PFSK-1 (cell line): ENCODE measurements around the gene MEPE.

Experiments used
- FOXP2 ChIP-seq: optimal IDR thresholded peaks from 2 replicates; pipeline ENCODE3; 2011; ENCODE audit warnings: borderline replicate concordance, control low read depth, inconsistent platforms; ENCODE audit not compliant: insufficient read depth; ENCODE audit errors: extremely low read length, extremely low read depth
- POLR2AphosphoS5 ChIP-seq: IDR thresholded peaks from 2 replicates; pipeline ENCODE4 v1.6.1; 2012; ENCODE audit warnings: low read depth, mild to moderate bottlenecking, control low read depth, low read length, moderate library complexity
- REST ChIP-seq, 2 experiments: IDR thresholded peaks; 2 replicates each; pipeline versions ENCODE4 v1.6.1 to v1.8.0; 2011 to 2012; ENCODE audit warnings: low read depth in 2 of 2, low read length in 2 of 2, control low read depth in 1 of 2, inconsistent platforms in 1 of 2, mild to moderate bottlenecking in 1 of 2, moderate library complexity in 1 of 2; ENCODE audit not compliant: insufficient read depth in 1 of 2
- SIN3A ChIP-seq: IDR thresholded peaks from 2 replicates; pipeline ENCODE4 v1.6.1; 2012; ENCODE audit warnings: mild to moderate bottlenecking, low read length, moderate library complexity, borderline replicate concordance; ENCODE audit not compliant: insufficient read depth
- TAF1 ChIP-seq: IDR thresholded peaks from 2 replicates; pipeline ENCODE4 v1.6.1; 2012; ENCODE audit warnings: low read length, control low read depth, borderline replicate concordance; ENCODE audit not compliant: insufficient read depth

Gene MEPE

GRCh38 chr4:87882861-87883260 is 50.1 kb downstream of the MEPE start:
- TF ChIP-seq TAF1 (no peak), POLR2AphosphoS5 (no peak), FOXP2 (no peak)

DNA sequence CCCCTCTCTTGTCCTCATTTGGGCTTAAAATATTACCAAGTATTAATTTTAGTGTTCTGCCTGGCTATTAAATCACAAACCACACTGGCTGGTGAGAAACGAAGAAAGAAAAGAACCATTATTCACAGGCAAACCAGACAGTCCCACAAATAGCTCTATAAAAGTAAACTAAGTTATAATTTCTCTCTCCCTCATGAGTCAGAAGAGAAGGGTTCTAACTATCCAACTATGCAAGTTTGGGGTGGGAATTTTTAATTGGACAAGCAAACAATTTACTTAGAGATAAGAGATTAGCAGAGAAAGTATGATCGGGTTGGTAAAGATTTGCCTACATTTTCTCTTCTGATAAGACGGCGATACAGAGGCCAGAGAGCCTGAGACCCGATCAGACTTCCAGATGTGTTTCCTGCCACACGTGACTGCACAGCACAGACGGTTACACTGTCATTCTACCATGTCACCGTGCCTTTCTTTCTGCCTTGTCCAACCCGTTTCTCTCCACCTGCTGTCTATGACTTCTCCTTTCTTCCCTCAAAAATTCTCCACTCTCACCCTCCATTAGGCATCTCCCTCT is 52.3 kb downstream of the MEPE start:
- no peak for TF ChIP-seq POLR2AphosphoS5
- TF ChIP-seq TAF1, result no peak
- TF ChIP-seq REST (IDR thresholded peaks at IDR 0.05; ENCODE audit: insufficient read depth in 1 of 2, low read depth in 2 of 2, low read length in 2 of 2), result no peak
- TF ChIP-seq SIN3A, result no peak
- TF ChIP-seq FOXP2, result no peak

DNA sequence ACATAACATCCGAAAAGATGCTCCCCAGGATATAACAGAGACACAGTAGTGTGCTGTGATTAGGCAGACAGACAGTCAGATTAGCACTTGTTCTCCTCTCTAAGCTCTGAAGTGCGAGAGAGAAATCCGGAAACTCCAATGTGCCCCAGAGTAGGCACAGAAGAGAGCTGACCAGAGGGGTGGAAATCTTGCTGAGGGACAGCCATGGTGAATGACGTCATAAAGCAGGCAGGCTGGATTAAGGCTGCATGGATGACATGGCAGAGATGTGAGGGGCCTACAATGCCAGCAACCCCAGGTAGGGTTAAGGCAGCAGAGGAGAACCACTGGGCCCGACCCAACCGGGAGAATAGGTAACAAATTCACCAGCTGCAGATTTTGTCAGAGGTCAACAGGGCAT is 53.3 kb downstream of the MEPE start:
- TF ChIP-seq FOXP2, result no peak
- TF ChIP-seq SIN3A, result no peak
- 0 out of 4 replicates have a peak, but pooled peaks of 1 of the 2 experiments have one; percentile 30 for TF ChIP-seq REST (IDR thresholded peaks at IDR 0.05; ENCODE audit: insufficient read depth in 1 of 2, low read depth in 2 of 2, low read length in 2 of 2)
- TF ChIP-seq POLR2AphosphoS5, result no peak
- TF ChIP-seq TAF1, result no peak

DNA sequence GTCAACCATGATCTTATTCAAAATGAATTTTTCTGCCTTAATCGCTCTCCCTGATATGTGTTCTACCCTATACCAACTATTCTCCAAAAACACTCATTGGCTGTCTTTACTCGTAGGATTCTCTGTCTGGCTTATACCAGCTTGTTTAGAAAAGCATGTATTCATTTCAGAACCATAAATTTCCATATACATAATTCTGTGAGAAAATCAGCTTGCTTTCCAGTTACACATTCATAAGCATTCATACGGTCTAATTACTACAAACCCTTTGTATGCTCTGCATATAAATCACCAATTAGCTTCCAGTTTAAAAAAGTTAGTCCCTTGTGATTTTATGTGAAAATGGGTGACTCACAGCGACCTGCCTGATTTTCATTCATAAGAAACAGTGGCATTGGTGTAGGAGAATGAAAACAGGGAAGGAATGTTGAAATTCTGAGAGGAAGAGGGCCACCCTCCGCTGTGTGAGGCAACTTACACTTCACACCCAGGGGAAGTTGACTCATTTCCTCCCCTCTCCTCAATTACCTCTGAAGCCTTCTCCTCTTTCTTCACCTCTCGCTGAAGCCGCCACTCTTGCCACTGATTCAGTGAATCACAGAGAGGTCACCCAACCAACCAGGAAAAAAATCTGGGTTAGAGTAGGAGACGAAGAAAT is 63.3 kb downstream of the MEPE start:
- TF ChIP-seq SIN3A (peak; percentile 95; the same call in 1 of the 2 replicates), REST (IDR thresholded peaks at IDR 0.05; ENCODE audit: insufficient read depth in 1 of 2, low read depth in 2 of 2, low read length in 2 of 2) (peak in 1 of 2 experiments; percentile 69; a peak in 1 of 4 replicates), TAF1 (peak; percentile 21; the same call in 1 of the 2 replicates), FOXP2 (peak; percentile 30), POLR2AphosphoS5 (peak; percentile 58)
